Endothelial cell of umbilical vein (primary cell): ENCODE data around the gene PRPF38B. TPM values are rescaled to one million over a fixed set of nuclear protein-coding genes. Genes with fewer than 3 reads are reported as not detected.

ENCODE experiments used
- BruUV-seq: library from RNA; stranded (reverse); fragments of 400-500 nt; replicated peaks from 2 replicates; lab custom pipeline; 2021; lab: Mats Ljungman, UMichigan
- CTCF ChIA-PET: fragments of 300-600, 350-600 bp; sonication (Branson Sonifier 250); formaldehyde crosslinking; loops from one replicate; lab custom pipeline; 2021; ENCODE audit warnings: antibody characterized with exemption, inconsistent platforms; lab: Charles Lee
- POLR2A ChIA-PET: fragments of 300-600, 350-600 bp; sonication (Branson Sonifier 250); formaldehyde crosslinking; loops from one replicate; lab custom pipeline; 2021; ENCODE audit warnings: antibody characterized with exemption, inconsistent platforms; lab: Charles Lee
- DNase-seq: peaks from one replicate; pipeline ENCODE4 v3.0.0-alpha.2; 2011; ENCODE audit warnings: low read depth, low spot score
- FAIRE-seq: peaks from 2 replicates; lab custom pipeline; 2011; peaks lifted over from hg19 to GRCh38; lab: Jason Lieb, UNC
- H2AFZ ChIP-seq: 2 replicates; pipeline ENCODE4 v1.6.0; 2012; ENCODE audit warnings: low read depth, low read length, control low read depth, inconsistent platforms
- H3K27ac ChIP-seq: 2 replicates; pipeline ENCODE4 v1.5.1; 2011; ENCODE audit warnings: low read depth, mild to moderate bottlenecking, control low read depth, low read length, moderate library complexity; ENCODE audit not compliant: insufficient read depth
- H3K27me3 ChIP-seq, 2 experiments: 2 replicates each; pipeline versions ENCODE4 v1.6.0 to v1.6.1; 2011; ENCODE audit warnings: low read length in 2 of 2, mixed read lengths in 1 of 2; ENCODE audit not compliant: control insufficient read depth in 2 of 2, insufficient read depth in 2 of 2
- H3K36me3 ChIP-seq, 2 experiments: 2 replicates in 1 of 2; 3 replicates in 1 of 2; pipeline ENCODE4 v1.5.1; 2011; ENCODE audit warnings: low read length in 2 of 2, mild to moderate bottlenecking in 1 of 2, moderate library complexity in 1 of 2; ENCODE audit not compliant: control insufficient read depth in 2 of 2, insufficient read depth in 2 of 2; ENCODE audit errors: extremely low read depth in 1 of 2
- H3K4me1 ChIP-seq: 3 replicates; pipeline ENCODE4 v1.5.1; 2011; ENCODE audit warnings: mild to moderate bottlenecking, low read length; ENCODE audit not compliant: control insufficient read depth, insufficient read depth; ENCODE audit errors: extremely low read depth
- H3K4me2 ChIP-seq: 2 replicates; pipeline ENCODE4 v1.6.1; 2011; ENCODE audit warnings: low read length, control low read depth, mixed read lengths; ENCODE audit not compliant: insufficient read depth
- H3K4me3 ChIP-seq, 3 experiments: fragments of 200-600 bp in 1 of 3; sonication (generic), shearing (Covaris generic) in 1 of 3; replicated peaks in 1 of 3; 2 replicates each; pipeline ENCODE4 v1.5.1; 2011 to 2016; ENCODE audit warnings: control low read depth in 3 of 3, low read length in 3 of 3, mild to moderate bottlenecking in 2 of 3, inconsistent platforms in 1 of 3, low read depth in 1 of 3, moderate library complexity in 1 of 3; ENCODE audit not compliant: insufficient read depth in 1 of 3
- H3K79me2 ChIP-seq: 2 replicates; pipeline ENCODE4 v1.6.0; 2012; ENCODE audit warnings: low read length, inconsistent platforms; ENCODE audit not compliant: control insufficient read depth, insufficient read depth
- H3K9ac ChIP-seq: replicated peaks from 2 replicates; pipeline ENCODE3; 2011; ENCODE audit warnings: low read length, control low read depth; ENCODE audit not compliant: insufficient read depth; ENCODE audit errors: extremely low read depth
- H3K9me1 ChIP-seq: replicated peaks from 3 replicates; pipeline ENCODE4 v1.6.0; 2011; ENCODE audit warnings: mild to moderate bottlenecking, low read length; ENCODE audit not compliant: control insufficient read depth, insufficient read depth; ENCODE audit errors: extremely low read depth
- H3K9me3 ChIP-seq: replicated peaks from 2 replicates; pipeline ENCODE4 v1.5.1; 2012; ENCODE audit warnings: low read length, inconsistent platforms; ENCODE audit not compliant: control insufficient read depth, insufficient read depth
- H4K20me1 ChIP-seq: replicated peaks from 2 replicates; pipeline ENCODE3; 2011; ENCODE audit warnings: mild to moderate bottlenecking, low read length; ENCODE audit not compliant: control insufficient read depth, insufficient read depth; ENCODE audit errors: extremely low read depth
- CTCF ChIP-seq, 2 donors: IDR thresholded peaks; 1 replicate in 1 of 2; 2 replicates in 1 of 2; pipeline ENCODE4 v1.5.1; 2011; ENCODE audit warnings: low read length in 2 of 2, mild to moderate bottlenecking in 2 of 2, moderate library complexity in 2 of 2, control low read depth in 1 of 2, inconsistent platforms in 1 of 2, low read depth in 1 of 2; ENCODE audit not compliant: insufficient read depth in 1 of 2; ENCODE audit errors: extremely low read depth in 1 of 2
- EZH2 ChIP-seq: IDR thresholded peaks from 2 replicates; pipeline ENCODE4 v1.6.1; 2012; ENCODE audit warnings: borderline replicate concordance, low read depth, mild to moderate bottlenecking, moderate library complexity, low read length, inconsistent platforms; ENCODE audit not compliant: severe bottlenecking
- FOS ChIP-seq: IDR thresholded peaks from 2 replicates; pipeline ENCODE4 v1.6.1; 2011; ENCODE audit warnings: mild to moderate bottlenecking, low read length, moderate library complexity, borderline replicate concordance; ENCODE audit not compliant: insufficient read depth
- GATA2 ChIP-seq: IDR thresholded peaks from 2 replicates; pipeline ENCODE4 v1.7.0; 2011; ENCODE audit warnings: low read depth, mild to moderate bottlenecking, moderate library complexity, mixed read lengths, low read length; ENCODE audit not compliant: insufficient read length, insufficient read depth
- JUN ChIP-seq: IDR thresholded peaks from 2 replicates; pipeline ENCODE4 v1.6.1; 2011; ENCODE audit warnings: borderline replicate concordance, low read depth; ENCODE audit not compliant: insufficient read length, insufficient read depth
- MYC ChIP-seq: IDR thresholded peaks from one replicate; pipeline ENCODE4 v1.6.1; 2011; ENCODE audit warnings: mild to moderate bottlenecking, low read depth, low read length
- POLR2A ChIP-seq: IDR thresholded peaks from 2 replicates; pipeline ENCODE4 v1.6.1; 2012; ENCODE audit warnings: low read depth, mild to moderate bottlenecking, control low read depth, low read length
- POLR2AphosphoS5 ChIP-seq: IDR thresholded peaks from 2 replicates; pipeline ENCODE4 v1.6.1; 2012; ENCODE audit warnings: low read depth, mild to moderate bottlenecking, control low read depth, low read length, moderate library complexity; ENCODE audit not compliant: insufficient read depth
- dilution Hi-C: fragments of 300-500 bp; cut with MboI; formaldehyde crosslinking; loops from one replicate; pipeline ENCODE4 v1.15.0; 2019; ENCODE audit warnings: low sequenced_read_pairs; ENCODE audit not compliant: extremely low pct_ligation_motif_present
- intact Hi-C: fragments of 100-400 bp; cut with micrococcal nuclease; formaldehyde crosslinking; loops from one replicate; pipeline ENCODE4 v1.10.0; 2022
- polyA plus RNA-seq, 4 experiments: library from polyadenylated mRNA; depleted of rRNA in 3 of 4; stranded (reverse) in 3 of 4; unstranded in 1 of 4; fragments of >200 nt; gene quantifications; 2 replicates each; pipeline versions ENCODE4 v1.2.1 to v1.2.3, GENCODE V29; 2011 to 2012; ENCODE audit warnings: missing spikeins in 1 of 4
- total RNA-seq: library from RNA; stranded (reverse); gene quantifications from 2 replicates; pipeline ENCODE4 v1.2.3, GENCODE V29; 2021
- TF ChIP-seq, protein P1 (sequence below): IDR thresholded peaks from 2 replicates; pipeline ENCODE4 v1.6.1; 2011; ENCODE audit not compliant: insufficient read depth, insufficient read length

The PRPF38B gene
- total and polyA plus RNA-seq, 2 donors (not counting 3 experiments of a cell fraction or from before 2014, with no cell fraction given): 19.3 to 46.6 TPM

DNA sequence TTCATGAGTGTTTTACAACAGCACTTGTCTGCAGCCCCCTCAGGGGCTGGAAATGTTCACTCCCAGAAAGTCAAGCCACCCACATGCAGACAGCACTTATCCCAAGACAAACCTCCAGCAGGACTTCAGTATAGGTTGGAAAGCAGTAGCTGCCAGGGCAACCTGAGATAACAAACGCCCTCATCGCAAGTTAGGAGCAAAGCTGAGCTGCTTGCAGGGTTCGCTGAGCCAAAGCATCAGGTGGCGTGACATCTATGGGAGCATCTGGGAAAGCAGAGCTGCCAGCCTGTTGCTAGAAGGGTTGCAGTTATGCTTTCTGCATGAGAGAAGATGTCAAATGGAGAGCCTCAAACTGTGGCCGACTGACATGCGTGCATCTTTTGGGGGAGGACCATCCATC, 50.1 kb downstream of the PRPF38B start:
- Histone ChIP-seq H3K4me1 (no peaks in the 10 kb centered on the region), H3K4me3 (no peak overlapping the region), H3K9me1 (no peaks in the 10 kb centered on the region), H2AFZ (no peak overlapping the region), H3K4me2 (no peak overlapping the region), H4K20me1 (no peaks in the 10 kb centered on the region), H3K36me3 (no peaks in the 10 kb centered on the region), H3K27ac (no peak overlapping the region), H3K27me3 (peaks cover 4 to 11% of the 10 kb centered on the region in 2 experiments), H3K9me3 (no peaks in the 10 kb centered on the region), H3K9ac (no peak overlapping the region), H3K79me2 (peaks cover 2% of the 10 kb centered on the region)
- dilution Hi-C loops: no loop called here
- FAIRE-seq (no peak), DNase-seq (no peak)
- intact Hi-C loops: no loop called here
- TF ChIP-seq MYC: no peak
- TF ChIP-seq GATA2: no peak
- TF ChIP-seq, protein P1, sequence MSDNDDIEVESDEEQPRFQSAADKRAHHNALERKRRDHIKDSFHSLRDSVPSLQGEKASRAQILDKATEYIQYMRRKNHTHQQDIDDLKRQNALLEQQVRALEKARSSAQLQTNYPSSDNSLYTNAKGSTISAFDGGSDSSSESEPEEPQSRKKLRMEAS: no peak
- no peak for TF ChIP-seq JUN
- CTCF ChIA-PET: no interaction called here
- POLR2A ChIA-PET: no interaction called here
- no TSS peak for BruUV-seq

DNA sequence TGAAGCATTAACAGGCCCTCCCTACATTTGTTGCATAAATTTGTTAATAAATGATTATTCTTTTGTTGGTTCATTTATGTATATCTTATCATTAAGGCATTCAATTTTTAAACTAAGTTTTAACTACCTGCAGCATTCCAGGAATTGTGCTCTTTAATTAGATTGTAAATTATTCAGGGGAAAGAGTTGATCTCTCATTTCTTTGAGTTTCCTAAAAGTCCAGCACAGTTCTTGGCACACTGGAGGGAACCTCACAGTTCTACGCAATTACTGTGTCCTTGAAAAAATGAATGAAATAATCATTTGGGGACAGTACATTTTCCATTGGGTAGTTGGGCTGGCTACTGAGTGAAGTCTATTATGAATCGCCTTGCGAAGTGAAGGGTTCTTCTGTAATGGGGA, 53.9 kb downstream of the PRPF38B start:
- no peak for TF ChIP-seq POLR2A
- TF ChIP-seq EZH2: no peak
- no peak for TF ChIP-seq GATA2
- no peak for TF ChIP-seq MYC
- TF ChIP-seq, protein P1: no peak
- TF ChIP-seq JUN: no peak
- no peak for TF ChIP-seq POLR2AphosphoS5
- TF ChIP-seq CTCF (IDR thresholded peaks at IDR 0.05; ENCODE audit: extremely low read depth in 1 of 2, insufficient read depth in 1 of 2, low read depth in 1 of 2, low read length in 2 of 2): no peak
- no peak for TF ChIP-seq FOS
- H4K20me1 ChIP-seq: no peaks in the 10 kb centered on the region
- H3K4me1 ChIP-seq: peaks cover 15% of the 10 kb centered on the region
- FAIRE-seq (no peak), DNase-seq (no peak)
- ChIA-PET CTCF (no interaction called here), POLR2A (no interaction called here)
- no peaks in the 10 kb centered on the region for H3K9me1 ChIP-seq
- intact Hi-C loops: loop anchor here (1.0 to 2.0 kb wide), 6 partner anchors 70 to 234 kb away; no protein-coding TSS in a partner anchor
- dilution Hi-C loops: no loop called here
- peak overlapping the region; percentile 89 for H2AFZ ChIP-seq
- H3K4me3 ChIP-seq: no peak overlapping the region
- peaks cover 4 to 8% of the 10 kb centered on the region in 2 experiments for H3K27me3 ChIP-seq
- H3K36me3 ChIP-seq: no peaks in the 10 kb centered on the region
- no peak overlapping the region for H3K9ac ChIP-seq
- no TSS peak for BruUV-seq
- peak overlapping the region; percentile 4 for H3K4me2 ChIP-seq
- H3K79me2 ChIP-seq: peaks cover 34% of the 10 kb centered on the region
- H3K27ac ChIP-seq: no peak overlapping the region
- H3K9me3 ChIP-seq: no peaks in the 10 kb centered on the region
